NCI-H748 treated with DMSO at 0.1 percent for 48 hours (cell line): ENCODE data around the gene OR4D1.

Experiments used
- DNase-seq: peaks from one replicate; lab custom pipeline; 2025; lab: John Stamatoyannopoulos, UW

OR4D1 gene

GRCh38 chr17:58153671-58154070 lies 5.5 kb downstream of the OR4D1 start:
- DNase-seq = no peak

GRCh38 chr17:58156839-58157803 lies 8.9 kb downstream of the OR4D1 start:
- no peak for DNase-seq

- no peak for DNase-seq
Measured at GRCh38 chr17:58158181-58158580, 10.0 kb downstream of the OR4D1 start.

- no peak for DNase-seq
Measured at GRCh38 chr17:58161566-58161965, 13.4 kb downstream of the OR4D1 start.

- no peak for DNase-seq
Measured at GRCh38 chr17:58165981-58166380, 17.8 kb downstream of the OR4D1 start.

- no peak for DNase-seq
Measured at GRCh38 chr17:58166682-58167081, 18.5 kb downstream of the OR4D1 start, which contains the start of gene OR4D2. OR4D2 (plus strand) TSS chr17:58166982; CDS start chr17:58169656, 2,674 bp downstream.

- no peak for DNase-seq
Measured at GRCh38 chr17:58170622-58171021, 22.4 kb downstream of the OR4D1 start.

- DNase-seq = peak; percentile 45
Measured at GRCh38 chr17:58172369-58173071, 24.3 kb downstream of the OR4D1 start.

GRCh38 chr17:58174871-58175270 lies 26.7 kb downstream of the OR4D1 start:
- no peak for DNase-seq

GRCh38 chr17:58176200-58176599 lies 28.0 kb downstream of the OR4D1 start:
- no peak for DNase-seq

- no peak for DNase-seq
Measured at GRCh38 chr17:58181796-58182195, 33.6 kb downstream of the OR4D1 start.

GRCh38 chr17:58183514-58183913 lies 35.3 kb downstream of the OR4D1 start:
- no peak for DNase-seq

- DNase-seq = no peak
Measured at GRCh38 chr17:58184308-58184985, 36.3 kb downstream of the OR4D1 start.

- DNase-seq = no peak
Measured at GRCh38 chr17:58184986-58185761, 37.0 kb downstream of the OR4D1 start.

- no peak for DNase-seq
Measured at GRCh38 chr17:58186591-58186990, 38.4 kb downstream of the OR4D1 start.

GRCh38 chr17:58187063-58187462 lies 38.9 kb downstream of the OR4D1 start:
- no peak for DNase-seq

GRCh38 chr17:58187675-58188074 lies 39.5 kb downstream of the OR4D1 start:
- no peak for DNase-seq

- DNase-seq = no peak
Measured at GRCh38 chr17:58189436-58190146, 41.4 kb downstream of the OR4D1 start.

GRCh38 chr17:58191241-58191896 lies 43.2 kb downstream of the OR4D1 start:
- no peak for DNase-seq

- DNase-seq = no peak
Measured at GRCh38 chr17:58192612-58193011, 44.4 kb downstream of the OR4D1 start, which contains the start of gene EPX. EPX (plus strand) TSS chr17:58192726; CDS start chr17:58192847, 121 bp downstream.
